Panc1 (cell line): Measurements from ENCODE around the gene ZFHX3.

Experiments
- SIN3A ChIP-seq: IDR thresholded peaks from 2 replicates; pipeline ENCODE4 v1.6.1; 2012; ENCODE audit warnings: low read depth, mild to moderate bottlenecking, low read length, moderate library complexity, borderline replicate concordance; ENCODE audit not compliant: insufficient read depth
- TF ChIP-seq, protein P1 (sequence below): fragments of 450-650 bp; IDR thresholded peaks from 2 replicates; pipeline ENCODE4 v1.5.1; 2017; ENCODE audit warnings: mild to moderate bottlenecking

DNA sequence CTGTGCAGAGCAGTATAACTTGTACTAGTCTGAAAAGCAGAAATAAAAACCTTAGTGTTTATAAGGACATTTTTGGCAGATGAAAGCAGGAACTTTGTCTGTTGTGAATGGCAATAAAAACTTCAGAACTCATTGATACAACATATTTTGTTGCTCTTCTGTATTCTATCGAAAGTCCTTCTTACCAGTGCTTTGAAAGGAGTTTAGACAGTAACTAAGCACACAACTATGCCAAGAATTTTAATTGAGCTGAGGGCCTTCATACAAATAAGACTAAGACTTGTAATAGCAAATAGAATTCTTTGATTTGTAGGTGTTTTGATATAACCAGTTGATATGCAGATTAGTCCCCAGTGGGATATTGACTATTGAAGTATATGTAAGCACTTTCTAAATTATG, 308.4 kb downstream of the ZFHX3 start:
- TF ChIP-seq SIN3A = no peak
- TF ChIP-seq, protein P1, sequence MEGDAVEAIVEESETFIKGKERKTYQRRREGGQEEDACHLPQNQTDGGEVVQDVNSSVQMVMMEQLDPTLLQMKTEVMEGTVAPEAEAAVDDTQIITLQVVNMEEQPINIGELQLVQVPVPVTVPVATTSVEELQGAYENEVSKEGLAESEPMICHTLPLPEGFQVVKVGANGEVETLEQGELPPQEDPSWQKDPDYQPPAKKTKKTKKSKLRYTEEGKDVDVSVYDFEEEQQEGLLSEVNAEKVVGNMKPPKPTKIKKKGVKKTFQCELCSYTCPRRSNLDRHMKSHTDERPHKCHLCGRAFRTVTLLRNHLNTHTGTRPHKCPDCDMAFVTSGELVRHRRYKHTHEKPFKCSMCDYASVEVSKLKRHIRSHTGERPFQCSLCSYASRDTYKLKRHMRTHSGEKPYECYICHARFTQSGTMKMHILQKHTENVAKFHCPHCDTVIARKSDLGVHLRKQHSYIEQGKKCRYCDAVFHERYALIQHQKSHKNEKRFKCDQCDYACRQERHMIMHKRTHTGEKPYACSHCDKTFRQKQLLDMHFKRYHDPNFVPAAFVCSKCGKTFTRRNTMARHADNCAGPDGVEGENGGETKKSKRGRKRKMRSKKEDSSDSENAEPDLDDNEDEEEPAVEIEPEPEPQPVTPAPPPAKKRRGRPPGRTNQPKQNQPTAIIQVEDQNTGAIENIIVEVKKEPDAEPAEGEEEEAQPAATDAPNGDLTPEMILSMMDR = no peak
